Astrocyte (in vitro differentiated cells and primary cell): ENCODE data around the gene TM7SF2. TPM values are rescaled to one million over a fixed set of nuclear protein-coding genes. Genes with fewer than 3 reads are reported as not detected.

Experiments used
- DNase-seq: peaks from one replicate; pipeline ENCODE4 v3.0.0-alpha.2; 2010; ENCODE audit warnings: low read depth
- FAIRE-seq: peaks from 2 replicates; lab custom pipeline; 2011; peaks lifted over from hg19 to GRCh38; lab: Jason Lieb, UNC
- H2AFZ ChIP-seq: 2 replicates; pipeline ENCODE4 v1.6.0; 2012; ENCODE audit warnings: low read depth, low read length, inconsistent platforms
- H3K27ac ChIP-seq: 2 replicates; pipeline ENCODE4 v1.5.1; 2011; ENCODE audit warnings: low read depth, low read length, inconsistent platforms
- H3K27me3 ChIP-seq: 2 replicates; pipeline ENCODE4 v1.6.0; 2011; ENCODE audit warnings: low read length, inconsistent platforms; ENCODE audit not compliant: insufficient read depth
- H3K36me3 ChIP-seq: 2 replicates; pipeline ENCODE4 v1.5.1; 2011; ENCODE audit warnings: low read length, inconsistent platforms; ENCODE audit not compliant: insufficient read depth
- H3K4me1 ChIP-seq: 2 replicates; pipeline ENCODE4 v1.5.1; 2011; ENCODE audit warnings: low read length, inconsistent platforms; ENCODE audit not compliant: insufficient read depth
- H3K4me2 ChIP-seq: 2 replicates; pipeline ENCODE4 v1.6.0; 2012; ENCODE audit warnings: low read length, inconsistent platforms
- H3K4me3 ChIP-seq: 2 replicates; pipeline ENCODE4 v1.5.1; 2011; ENCODE audit warnings: low read depth, mild to moderate bottlenecking, low read length, inconsistent platforms; ENCODE audit not compliant: insufficient read depth
- H3K79me2 ChIP-seq: 2 replicates; pipeline ENCODE4 v1.6.0; 2012; ENCODE audit warnings: mild to moderate bottlenecking, low read length, inconsistent platforms; ENCODE audit not compliant: insufficient read depth
- H3K9ac ChIP-seq: 2 replicates; pipeline ENCODE4 v1.6.0; 2012; ENCODE audit warnings: mild to moderate bottlenecking, low read length, inconsistent platforms
- H3K9me3 ChIP-seq: 2 replicates; pipeline ENCODE4 v1.5.1; 2012; ENCODE audit warnings: low read depth, mild to moderate bottlenecking, low read length, inconsistent platforms; ENCODE audit not compliant: insufficient read depth
- H4K20me1 ChIP-seq: 2 replicates; pipeline ENCODE4 v1.6.0; 2012; ENCODE audit warnings: low read length, inconsistent platforms; ENCODE audit not compliant: insufficient read depth
- H3K27ac Mint-ChIP-seq: one replicate; pipeline ENCODE4 v1.8.0; 2021; ENCODE audit warnings: mild to moderate bottlenecking, mixed read lengths; ENCODE audit not compliant: unreplicated experiment
- H3K27me3 Mint-ChIP-seq: one replicate; pipeline ENCODE4 v1.8.0; 2021; ENCODE audit warnings: low read depth, mixed read lengths; ENCODE audit not compliant: unreplicated experiment
- H3K36me3 Mint-ChIP-seq: one replicate; pipeline ENCODE4 v1.8.0; 2021; ENCODE audit warnings: low read depth, mixed read lengths; ENCODE audit not compliant: unreplicated experiment
- H3K4me1 Mint-ChIP-seq: one replicate; pipeline ENCODE4 v1.8.0; 2021; ENCODE audit warnings: low read depth, mixed read lengths; ENCODE audit not compliant: unreplicated experiment
- H3K4me3 Mint-ChIP-seq: one replicate; pipeline ENCODE4 v1.8.0; 2021; ENCODE audit warnings: mild to moderate bottlenecking, moderate library complexity, mixed read lengths; ENCODE audit not compliant: unreplicated experiment
- H3K9me3 Mint-ChIP-seq: one replicate; pipeline ENCODE4 v1.8.0; 2021; ENCODE audit warnings: mild to moderate bottlenecking, mixed read lengths; ENCODE audit not compliant: unreplicated experiment
- EZH2 ChIP-seq: IDR thresholded peaks from 2 replicates; pipeline ENCODE4 v1.6.1; 2012; ENCODE audit warnings: mild to moderate bottlenecking, low read length, inconsistent platforms; ENCODE audit not compliant: insufficient read depth
- total RNA-seq: library from RNA; stranded (reverse); gene quantifications from 2 replicates; pipeline ENCODE4 v1.2.1, GENCODE V29; 2021
- TF ChIP-seq, protein P1 (sequence below): IDR thresholded peaks from 2 replicates; pipeline ENCODE4 v1.5.1; 2011; ENCODE audit warnings: low read depth, mild to moderate bottlenecking, inconsistent platforms, low read length, moderate library complexity; ENCODE audit not compliant: insufficient read depth

Gene TM7SF2
- total RNA-seq, 1 donor from 2014 or later: 23.9 TPM

DNA sequence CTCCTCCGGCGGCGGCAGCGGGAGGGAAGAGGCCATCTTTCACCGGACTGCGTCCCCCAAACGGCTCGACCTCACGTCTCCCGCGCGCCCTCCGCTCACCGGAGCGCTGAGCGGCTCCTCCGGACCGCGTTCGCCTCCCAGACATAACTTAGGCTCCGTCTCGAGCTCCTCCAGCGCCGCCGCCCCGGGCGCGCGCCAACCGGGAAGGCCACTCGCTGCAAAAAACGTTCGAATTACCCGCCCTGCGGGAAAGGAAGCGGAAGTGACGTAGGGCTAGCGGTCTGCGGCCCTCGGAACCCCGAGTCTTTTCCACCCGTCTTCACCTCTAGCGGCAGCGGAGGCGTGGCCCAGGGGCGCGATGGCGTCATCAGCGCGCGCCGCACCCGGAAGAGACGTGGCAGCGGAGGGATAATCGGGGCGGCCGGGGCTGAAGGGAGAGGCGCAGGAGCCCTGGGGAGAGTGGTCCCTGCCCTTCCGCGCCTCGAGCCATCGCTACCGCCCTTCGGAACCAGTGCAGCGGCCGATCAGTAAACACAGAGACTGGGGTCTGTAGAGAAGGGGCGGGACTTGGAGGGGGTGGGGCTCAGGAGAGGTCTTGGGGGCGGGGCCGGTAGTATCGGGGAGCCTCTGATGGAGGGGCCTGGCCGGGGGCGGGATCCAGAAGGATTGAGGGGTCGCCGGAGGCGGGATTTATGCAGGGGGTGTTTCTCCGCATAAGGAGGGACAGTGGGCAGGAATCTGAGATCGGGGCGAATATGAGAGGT, 27.7 kb upstream of the TM7SF2 start, which contains the start of the genes CDCA5 and ZFPL1:
CDCA5 (minus strand) TSS at position 207 of the 764 bp plus-strand sequence; CDS start at position 145, 62 bp downstream.
ZFPL1 (plus strand) TSS at position 389 of the 764 bp plus-strand sequence. CDS start 477 bp downstream, outside the sequence.
- Histone ChIP-seq H4K20me1 (no peaks in the 10 kb centered on the region), H3K4me1 (peaks cover 15% of the 10 kb centered on the region), H3K27ac (peak within 1 kb of the TSS; percentile 98), H3K9me3 (no peaks in the 10 kb centered on the region), H3K36me3 (peaks cover 13% of the 10 kb centered on the region), H3K27me3 (no peaks in the 10 kb centered on the region), H3K4me2 (peak within 1 kb of the TSS; percentile 95), H2AFZ (peak within 1 kb of the TSS; percentile 86), H3K4me3 (peak within 1 kb of the TSS; percentile 98), H3K79me2 (peaks cover 62% of the 10 kb centered on the region), H3K9ac (peak within 1 kb of the TSS; percentile 99)
- DNase-seq: peak; percentile 87
- peak within 1 kb of the TSS; percentile 99 for H3K27ac Mint-ChIP-seq
- peaks cover 8% of the 10 kb centered on the region for H3K36me3 Mint-ChIP-seq
- no peaks in the 10 kb centered on the region for H3K9me3 Mint-ChIP-seq
- FAIRE-seq: no peak
- TF ChIP-seq, protein P1, sequence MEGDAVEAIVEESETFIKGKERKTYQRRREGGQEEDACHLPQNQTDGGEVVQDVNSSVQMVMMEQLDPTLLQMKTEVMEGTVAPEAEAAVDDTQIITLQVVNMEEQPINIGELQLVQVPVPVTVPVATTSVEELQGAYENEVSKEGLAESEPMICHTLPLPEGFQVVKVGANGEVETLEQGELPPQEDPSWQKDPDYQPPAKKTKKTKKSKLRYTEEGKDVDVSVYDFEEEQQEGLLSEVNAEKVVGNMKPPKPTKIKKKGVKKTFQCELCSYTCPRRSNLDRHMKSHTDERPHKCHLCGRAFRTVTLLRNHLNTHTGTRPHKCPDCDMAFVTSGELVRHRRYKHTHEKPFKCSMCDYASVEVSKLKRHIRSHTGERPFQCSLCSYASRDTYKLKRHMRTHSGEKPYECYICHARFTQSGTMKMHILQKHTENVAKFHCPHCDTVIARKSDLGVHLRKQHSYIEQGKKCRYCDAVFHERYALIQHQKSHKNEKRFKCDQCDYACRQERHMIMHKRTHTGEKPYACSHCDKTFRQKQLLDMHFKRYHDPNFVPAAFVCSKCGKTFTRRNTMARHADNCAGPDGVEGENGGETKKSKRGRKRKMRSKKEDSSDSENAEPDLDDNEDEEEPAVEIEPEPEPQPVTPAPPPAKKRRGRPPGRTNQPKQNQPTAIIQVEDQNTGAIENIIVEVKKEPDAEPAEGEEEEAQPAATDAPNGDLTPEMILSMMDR: no peak
- H3K4me3 Mint-ChIP-seq: peak within 1 kb of the TSS; percentile 96
- H3K4me1 Mint-ChIP-seq: peaks cover 9% of the 10 kb centered on the region
- H3K27me3 Mint-ChIP-seq: no peaks in the 10 kb centered on the region

DNA sequence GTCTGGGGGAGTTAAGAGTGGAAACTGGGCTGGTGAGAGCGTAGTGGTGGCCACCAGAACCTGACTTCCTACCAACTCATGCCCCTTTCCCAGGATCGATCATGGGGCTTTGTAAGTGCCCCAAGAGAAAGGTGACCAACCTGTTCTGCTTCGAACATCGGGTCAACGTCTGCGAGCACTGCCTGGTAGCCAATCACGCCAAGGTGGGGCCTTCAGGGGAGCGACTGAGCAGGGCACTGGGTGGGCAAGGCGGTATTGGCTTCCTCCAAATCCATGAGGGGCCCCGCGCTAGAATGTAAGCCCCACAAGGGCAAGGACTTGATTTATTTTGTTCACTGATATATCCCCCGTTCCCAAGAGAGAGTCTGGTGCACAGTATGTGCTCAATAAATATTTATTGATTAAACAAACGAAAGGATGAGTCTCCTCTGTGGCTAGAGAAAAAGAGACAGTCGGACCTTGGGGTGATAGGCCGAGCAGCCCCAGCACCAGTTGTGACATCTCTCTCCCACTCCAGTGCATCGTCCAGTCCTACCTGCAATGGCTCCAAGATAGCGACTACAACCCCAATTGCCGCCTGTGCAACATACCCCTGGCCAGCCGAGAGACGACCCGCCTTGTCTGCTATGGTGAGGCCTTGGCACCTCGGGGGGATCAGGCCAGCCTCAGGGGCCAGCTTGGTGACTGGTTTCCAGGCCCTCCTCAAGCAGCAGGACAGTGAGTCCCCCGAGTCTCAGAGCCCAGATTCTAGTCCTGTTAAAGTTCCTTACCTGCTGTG, 26.9 kb upstream of the TM7SF2 start:
- Histone ChIP-seq H3K9me3 (no peaks in the 10 kb centered on the region), H4K20me1 (no peaks in the 10 kb centered on the region), H3K27me3 (no peaks in the 10 kb centered on the region), H3K9ac (peak overlapping the region; percentile 99), H3K4me1 (peaks cover 15% of the 10 kb centered on the region), H3K27ac (peak overlapping the region; percentile 98), H3K4me3 (peak overlapping the region; percentile 98), H2AFZ (peak overlapping the region; percentile 57), H3K36me3 (peaks cover 14% of the 10 kb centered on the region), H3K79me2 (peaks cover 60% of the 10 kb centered on the region), H3K4me2 (peak overlapping the region; percentile 95)
- peaks cover 15% of the 10 kb centered on the region for H3K36me3 Mint-ChIP-seq
- no peak for DNase-seq
- no peak for TF ChIP-seq EZH2
- TF ChIP-seq, protein P1: no peak
- no peaks in the 10 kb centered on the region for H3K27me3 Mint-ChIP-seq
- peaks cover 9% of the 10 kb centered on the region for H3K4me1 Mint-ChIP-seq
- no peak for FAIRE-seq
- H3K4me3 Mint-ChIP-seq: peak overlapping the region; percentile 96
- peak overlapping the region; percentile 99 for H3K27ac Mint-ChIP-seq
- no peaks in the 10 kb centered on the region for H3K9me3 Mint-ChIP-seq
